Activated CD4-positive, alpha-beta memory T cell treated with anti-CD3 and anti-CD28 coated beads, Interleukin-2, amount 10 ng/mL, durations not matched to agents 7 days and 5 days (primary cell): ENCODE results near the gene TRAPPC3L. TPM values are rescaled to one million over a fixed set of nuclear protein-coding genes. Genes with fewer than 3 reads are reported as not detected.

Experiments used
- CTCF ChIA-PET: fragments of 350-600 bp; sonication (Branson Sonifier 250); formaldehyde crosslinking; loops from one replicate; lab custom pipeline; 2021; ENCODE audit warnings: antibody characterized with exemption, inconsistent platforms; lab: Charles Lee
- POLR2A ChIA-PET: fragments of 350-600 bp; sonication (Branson Sonifier 250); formaldehyde crosslinking; loops from one replicate; lab custom pipeline; 2021; ENCODE audit warnings: antibody characterized with exemption; lab: Charles Lee
- DNase-seq: peaks from one replicate; pipeline ENCODE4 v3.0.0-alpha.2; 2020
- H3K27ac Mint-ChIP-seq: one replicate; pipeline ENCODE4 v1.8.0; 2021; ENCODE audit warnings: mild to moderate bottlenecking, mixed read lengths
- H3K27me3 Mint-ChIP-seq: one replicate; pipeline ENCODE4 v1.8.0; 2021; ENCODE audit warnings: mixed read lengths
- H3K36me3 Mint-ChIP-seq: one replicate; pipeline ENCODE4 v1.8.0; 2021; ENCODE audit warnings: low read depth, mixed read lengths
- H3K4me1 Mint-ChIP-seq: one replicate; pipeline ENCODE4 v1.8.0; 2021; ENCODE audit warnings: mixed read lengths
- H3K4me3 Mint-ChIP-seq: one replicate; pipeline ENCODE4 v1.8.0; 2021; ENCODE audit warnings: mild to moderate bottlenecking, mixed read lengths
- H3K9me3 Mint-ChIP-seq: one replicate; pipeline ENCODE4 v1.8.0; 2021; ENCODE audit warnings: mixed read lengths
- total RNA-seq, 2 experiments: library from RNA; stranded (reverse); gene quantifications; one replicate each; pipeline ENCODE4 v1.2.3, GENCODE V29; 2021

The TRAPPC3L gene
- not detected for total RNA-seq

DNA sequence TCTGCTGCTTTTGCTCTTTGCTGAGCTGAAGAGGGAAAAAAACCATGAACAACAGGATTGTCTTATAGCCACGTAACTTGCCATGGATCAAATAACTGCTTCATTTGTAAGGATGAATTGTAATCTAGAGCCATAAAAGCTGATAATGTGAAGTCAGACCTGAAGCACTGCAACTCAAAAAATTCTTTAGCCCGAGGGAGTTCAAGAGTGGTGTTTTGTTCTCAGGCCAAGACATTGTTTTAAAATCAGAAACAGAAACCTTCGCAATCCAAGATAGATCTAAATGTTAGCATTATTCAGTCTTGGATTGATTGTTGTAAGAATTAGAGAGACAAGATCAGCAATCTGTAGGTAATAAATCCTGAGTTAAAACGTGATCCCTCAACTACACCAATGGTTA, at the start of gene TRAPPC3L:
TSS of gene TRAPPC3L (minus strand) at position 34 of the 400 bp plus-strand sequence. CDS start 170 bp downstream, outside the sequence.
- Mint-ChIP-seq H3K36me3 (no peaks in the 10 kb centered on the region), H3K4me1 (no peaks in the 10 kb centered on the region), H3K4me3 (no peak within 1 kb of the TSS), H3K27ac (no peak within 1 kb of the TSS), H3K9me3 (no peaks in the 10 kb centered on the region), H3K27me3 (peaks cover 40% of the 10 kb centered on the region)
- ChIA-PET CTCF (interaction anchor here (1.2 kb wide), 1 partner anchor 258 kb away, joined by 3 read pairs; no protein-coding TSS in a partner anchor), POLR2A (no interaction called here)
- DNase-seq: no peak

GRCh38 chr6:116595247-116595646, 49.8 kb upstream of the TRAPPC3L start:
- DNase-seq: no peak
- Mint-ChIP-seq H3K36me3 (peaks cover 34% of the 10 kb centered on the region), H3K27me3 (no peaks in the 10 kb centered on the region), H3K9me3 (no peaks in the 10 kb centered on the region), H3K4me3 (no peak overlapping the region), H3K27ac (no peak overlapping the region), H3K4me1 (no peaks in the 10 kb centered on the region)
- POLR2A ChIA-PET: interaction anchor here (0.5 kb wide), 1 partner anchor 19 kb away, joined by 4 read pairs; no protein-coding TSS in a partner anchor
- CTCF ChIA-PET: no interaction called here

DNA sequence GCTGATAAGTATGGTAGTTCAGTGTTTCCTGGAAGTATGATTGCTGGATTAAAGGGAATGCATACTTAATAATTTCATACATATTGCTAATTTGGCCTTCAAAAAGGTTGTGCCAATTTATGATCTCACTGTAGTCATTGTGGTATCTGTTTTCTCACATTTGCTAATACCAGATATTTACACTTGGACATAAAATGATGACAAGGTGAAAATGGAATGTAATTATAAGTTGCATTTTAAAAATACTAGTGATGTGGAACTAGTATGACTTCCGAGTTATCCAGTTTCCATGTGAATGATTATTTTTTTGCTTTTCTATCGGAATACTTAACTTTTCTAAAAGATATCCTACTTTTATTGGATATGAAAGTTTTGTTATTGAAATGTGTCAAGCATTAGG, 41.3 kb upstream of the TRAPPC3L start:
- no peaks in the 10 kb centered on the region for H3K27me3 Mint-ChIP-seq
- ChIA-PET POLR2A (no interaction called here), CTCF (no interaction called here)
- no peaks in the 10 kb centered on the region for H3K9me3 Mint-ChIP-seq
- H3K4me3 Mint-ChIP-seq: no peak overlapping the region
- peaks cover 35% of the 10 kb centered on the region for H3K36me3 Mint-ChIP-seq
- H3K4me1 Mint-ChIP-seq: no peaks in the 10 kb centered on the region
- no peak overlapping the region for H3K27ac Mint-ChIP-seq
- no peak for DNase-seq

DNA sequence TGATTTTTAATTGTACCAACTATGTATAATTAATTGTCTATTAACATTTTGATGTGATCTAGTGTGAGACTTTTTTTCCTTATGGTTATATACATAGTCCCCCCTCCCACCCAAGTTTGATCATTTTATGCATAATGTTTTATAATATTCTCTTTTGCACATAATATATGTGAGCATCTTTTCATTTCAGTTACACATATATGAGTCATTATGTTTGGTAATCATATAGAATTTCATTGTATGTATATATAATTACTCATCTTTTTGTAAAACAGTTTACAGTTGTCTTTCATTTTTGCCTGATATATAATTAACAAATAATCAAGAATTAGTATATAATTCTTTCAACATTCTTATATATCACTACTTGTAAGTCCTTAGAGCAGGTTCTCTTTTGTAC, 40.8 kb upstream of the TRAPPC3L start:
- DNase-seq: no peak
- CTCF ChIA-PET: no interaction called here
- Mint-ChIP-seq H3K4me1 (no peaks in the 10 kb centered on the region), H3K27me3 (no peaks in the 10 kb centered on the region), H3K27ac (no peak overlapping the region), H3K9me3 (no peaks in the 10 kb centered on the region), H3K4me3 (no peak overlapping the region), H3K36me3 (peaks cover 36% of the 10 kb centered on the region)
- POLR2A ChIA-PET: no interaction called here

- ChIA-PET CTCF (interaction anchor here (3.9 kb wide), 1 partner anchor 10 kb away, joined by 21 read pairs; the partner anchor contains the start of gene RWDD1), POLR2A (interaction anchor here (1.0 to 2.7 kb wide), 2 partner anchors 8 to 9 kb away, joined by 3 to 12 read pairs; partner anchors contain the start of gene RWDD1)
- Mint-ChIP-seq H3K9me3 (no peaks in the 10 kb centered on the region), H3K27ac (no peak overlapping the region), H3K36me3 (peaks cover 38% of the 10 kb centered on the region), H3K4me1 (peaks cover 16% of the 10 kb centered on the region), H3K4me3 (no peak overlapping the region), H3K27me3 (no peaks in the 10 kb centered on the region)
- DNase-seq: no peak
Measured at GRCh38 chr6:116580198-116580597, 34.7 kb upstream of the TRAPPC3L start.

DNA sequence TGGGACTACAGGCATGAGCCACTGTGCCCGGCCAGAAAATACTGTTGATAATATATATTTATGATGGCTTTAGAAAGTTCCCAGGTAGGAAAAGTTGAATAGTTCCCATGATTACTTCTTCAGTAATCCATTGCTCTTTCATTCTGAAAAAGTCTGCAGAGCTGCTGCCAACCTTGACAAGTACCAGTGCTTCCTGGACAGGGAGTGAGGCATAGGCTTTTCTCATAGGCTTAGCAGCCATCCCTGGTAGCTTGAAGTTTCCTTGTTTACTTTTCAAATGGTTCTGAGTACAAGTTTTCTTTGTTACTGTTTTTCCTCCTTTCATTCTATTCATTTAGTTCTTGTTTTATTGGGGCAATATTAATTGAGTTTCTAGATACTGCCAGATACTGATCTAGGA, 33.7 kb upstream of the TRAPPC3L start:
- H3K27ac Mint-ChIP-seq: no peak overlapping the region
- no peak for DNase-seq
- ChIA-PET POLR2A (interaction anchor here (0.8 to 2.7 kb wide), 2 partner anchors 8 to 326 kb away, joined by 4 to 12 read pairs; partner anchors contain the start of gene RWDD1), CTCF (interaction anchor here (0.9 to 3.9 kb wide), 3 partner anchors 9 to 24 kb away, joined by 3 to 21 read pairs (median 3); partner anchors contain the start of gene RWDD1)
- peaks cover 31% of the 10 kb centered on the region for H3K36me3 Mint-ChIP-seq
- no peaks in the 10 kb centered on the region for H3K27me3 Mint-ChIP-seq
- H3K4me1 Mint-ChIP-seq: peaks cover 20% of the 10 kb centered on the region
- no peak overlapping the region for H3K4me3 Mint-ChIP-seq
- H3K9me3 Mint-ChIP-seq: no peaks in the 10 kb centered on the region

- no peaks in the 10 kb centered on the region for H3K27me3 Mint-ChIP-seq
- H3K4me1 Mint-ChIP-seq: peaks cover 28% of the 10 kb centered on the region
- H3K9me3 Mint-ChIP-seq: no peaks in the 10 kb centered on the region
- ChIA-PET CTCF (interaction anchor here (1.4 kb wide), 1 partner anchor 17 kb away, joined by 5 read pairs; no protein-coding TSS in a partner anchor), POLR2A (no interaction called here)
- H3K4me3 Mint-ChIP-seq: no peak overlapping the region
- H3K27ac Mint-ChIP-seq: no peak overlapping the region
- DNase-seq: no peak
- H3K36me3 Mint-ChIP-seq: peaks cover 34% of the 10 kb centered on the region
Measured at GRCh38 chr6:116578335-116578734, 32.9 kb upstream of the TRAPPC3L start.

GRCh38 chr6:116577486-116577885, 32.0 kb upstream of the TRAPPC3L start:
- Mint-ChIP-seq H3K27me3 (no peaks in the 10 kb centered on the region), H3K27ac (no peak overlapping the region), H3K9me3 (no peaks in the 10 kb centered on the region), H3K36me3 (peaks cover 32% of the 10 kb centered on the region), H3K4me1 (peaks cover 36% of the 10 kb centered on the region), H3K4me3 (no peak overlapping the region)
- CTCF ChIA-PET: interaction anchor here (1.4 kb wide), 1 partner anchor 16 kb away, joined by 5 read pairs; no protein-coding TSS in a partner anchor
- no peak for DNase-seq
- POLR2A ChIA-PET: no interaction called here

GRCh38 chr6:116575227-116575626, 29.7 kb upstream of the TRAPPC3L start:
- ChIA-PET CTCF (no interaction called here), POLR2A (no interaction called here)
- no peaks in the 10 kb centered on the region for H3K27me3 Mint-ChIP-seq
- no peak for DNase-seq
- H3K4me1 Mint-ChIP-seq: peaks cover 49% of the 10 kb centered on the region
- H3K27ac Mint-ChIP-seq: no peak overlapping the region
- H3K36me3 Mint-ChIP-seq: peaks cover 26% of the 10 kb centered on the region
- no peak overlapping the region for H3K4me3 Mint-ChIP-seq
- no peaks in the 10 kb centered on the region for H3K9me3 Mint-ChIP-seq

DNA sequence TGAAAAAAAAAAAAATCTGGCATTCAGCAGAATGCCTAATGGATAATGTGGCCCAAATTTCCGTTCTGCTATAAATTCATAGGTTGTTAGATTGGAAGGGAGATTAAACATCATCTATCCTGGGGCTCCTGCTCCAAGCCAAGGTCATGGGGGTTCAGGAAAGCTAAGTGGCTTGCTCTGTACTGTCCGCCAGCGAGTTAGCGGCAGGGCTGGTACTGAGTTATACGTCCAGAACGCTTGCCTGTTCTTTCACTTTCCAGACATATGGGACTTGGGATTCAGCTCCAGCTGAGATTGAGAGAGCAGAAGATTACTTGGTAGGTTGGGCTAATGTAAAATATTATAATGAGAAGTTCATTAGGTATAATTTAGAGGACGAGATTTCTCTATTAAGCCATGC, 26.7 kb upstream of the TRAPPC3L start:
- no peak for DNase-seq
- peak overlapping the region; percentile 88 for H3K27ac Mint-ChIP-seq
- H3K27me3 Mint-ChIP-seq: no peaks in the 10 kb centered on the region
- peaks cover 53% of the 10 kb centered on the region for H3K4me1 Mint-ChIP-seq
- peak overlapping the region; percentile 92 for H3K4me3 Mint-ChIP-seq
- CTCF ChIA-PET: interaction anchor here (1.4 to 2.9 kb wide), 7 partner anchors 9 to 318 kb away, joined by 5 to 19 read pairs (median 9); partner anchors contain the start of genes TSPYL1, TSPYL4 and ZUP1
- POLR2A ChIA-PET: interaction anchor here (0.6 to 3.5 kb wide), 17 partner anchors 8 to 471 kb away, joined by 3 to 55 read pairs (median 6); partner anchors contain the start of genes KPNA5, NT5DC1, TSPYL1 and TSPYL4
- no peaks in the 10 kb centered on the region for H3K9me3 Mint-ChIP-seq
- peaks cover 17% of the 10 kb centered on the region for H3K36me3 Mint-ChIP-seq

- no peak for DNase-seq
- ChIA-PET POLR2A (interaction anchor here (0.8 to 3.5 kb wide), 20 partner anchors 8 to 471 kb away, joined by 3 to 55 read pairs (median 6); partner anchors contain the start of genes DSE, KPNA5, NT5DC1 and TSPYL1), CTCF (interaction anchor here (0.9 to 2.9 kb wide), 10 partner anchors 8 to 317 kb away, joined by 3 to 21 read pairs (median 8); partner anchors contain the start of genes TSPYL1, TSPYL4 and ZUP1)
- Mint-ChIP-seq H3K36me3 (peaks cover 15% of the 10 kb centered on the region), H3K4me3 (peak overlapping the region; percentile 92), H3K9me3 (no peaks in the 10 kb centered on the region), H3K27ac (peak overlapping the region; percentile 88), H3K27me3 (peaks cover 4% of the 10 kb centered on the region), H3K4me1 (peaks cover 49% of the 10 kb centered on the region)
Measured at GRCh38 chr6:116571683-116572000, 26.2 kb upstream of the TRAPPC3L start.

DNA sequence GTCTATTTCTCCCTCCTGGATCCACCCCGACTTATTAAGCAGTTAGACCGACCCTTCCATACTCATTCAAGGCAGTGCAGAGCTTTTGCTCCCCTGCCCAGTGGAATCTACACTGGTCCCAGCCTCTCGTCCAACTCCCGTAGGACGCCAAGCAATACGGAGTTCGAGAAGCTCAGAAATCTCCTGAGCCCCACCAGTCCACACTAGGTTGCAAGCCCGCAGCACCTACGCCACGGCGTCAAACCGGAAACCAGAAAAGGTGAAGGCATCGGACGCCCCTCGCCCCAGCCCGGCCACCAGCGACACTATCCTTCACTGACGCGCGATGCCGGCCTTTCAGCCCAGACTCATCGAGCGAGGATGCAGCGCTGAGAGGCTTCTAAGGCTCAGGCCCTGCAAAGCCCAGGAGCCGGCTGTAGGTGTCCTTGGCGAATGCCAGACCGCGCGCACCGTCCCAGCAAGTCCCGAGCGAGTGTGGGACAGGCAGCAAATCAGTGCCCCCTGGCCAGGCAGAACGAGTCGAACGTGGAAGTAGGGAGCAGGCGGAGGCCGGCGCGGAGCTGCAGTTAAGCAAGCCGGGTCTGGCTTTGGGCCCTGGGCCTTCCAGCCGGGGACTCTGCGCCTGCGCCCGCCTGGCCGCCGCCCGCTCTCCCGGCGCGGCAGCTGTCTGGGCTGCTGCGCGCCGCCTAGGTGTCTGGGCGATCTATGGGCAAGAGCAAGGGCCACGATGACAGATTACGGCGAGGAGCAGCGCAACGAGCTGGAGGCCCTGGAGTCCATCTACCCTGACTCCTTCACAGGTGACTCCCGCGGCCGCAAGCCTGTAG, 25.6 kb upstream of the TRAPPC3L start, which contains the start of gene RWDD1:
TSS of gene RWDD1 (plus strand) at position 649 of the 827 bp plus-strand sequence. CDS start at position 728, 79 bp downstream.
- Mint-ChIP-seq H3K27ac (peak within 1 kb of the TSS; percentile 88), H3K27me3 (peaks cover 8% of the 10 kb centered on the region), H3K9me3 (no peaks in the 10 kb centered on the region), H3K4me3 (peak within 1 kb of the TSS; percentile 92), H3K36me3 (peaks cover 9% of the 10 kb centered on the region), H3K4me1 (peaks cover 44% of the 10 kb centered on the region)
- DNase-seq: peak; percentile 99
- ChIA-PET POLR2A (interaction anchor here (0.6 to 3.5 kb wide), 24 partner anchors 9 to 470 kb away, joined by 3 to 55 read pairs (median 6); partner anchors contain the start of genes DSE, KPNA5, NT5DC1 and TSPYL1), CTCF (interaction anchor here (0.9 to 2.9 kb wide), 12 partner anchors 8 to 317 kb away, joined by 3 to 21 read pairs (median 6); partner anchors contain the start of genes TSPYL1, TSPYL4 and ZUP1)
